CD4-positive, alpha-beta T cell (primary cell): Measurements from ENCODE around the gene TBC1D24. TPM values are rescaled to one million over a fixed set of nuclear protein-coding genes. Genes with fewer than 3 reads are reported as not detected.

Source experiments
- ATAC-seq: fragments of 200-7000 bp; cut with Tn5 transposase; one replicate; pipeline ENCODE4 v1.10.0; 2022; ENCODE audit warnings: mild to moderate bottlenecking; ENCODE audit not compliant: poor library complexity
- CTCF ChIA-PET: fragments of 350-600 bp; sonication (Branson Sonifier 250); formaldehyde crosslinking; loops from one replicate; lab custom pipeline; 2021; ENCODE audit warnings: antibody characterized with exemption, inconsistent platforms; lab: Charles Lee
- POLR2A ChIA-PET: fragments of 350-600 bp; sonication (Branson Sonifier 250); formaldehyde crosslinking; loops from one replicate; lab custom pipeline; 2021; ENCODE audit warnings: antibody characterized with exemption, inconsistent platforms; lab: Charles Lee
- DNase-seq, 14 experiments: peaks; one replicate each; pipeline ENCODE4 v3.0.0-alpha.2; 2013 to 2020; ENCODE audit warnings: mixed read lengths in 2 of 14
- H3K27ac ChIP-seq, 2 donors: one replicate each; pipeline versions ENCODE4 v1.5.1 to v1.7.0; 2013; ENCODE audit warnings: low read length in 2 of 2, low read depth in 1 of 2, mild to moderate bottlenecking in 1 of 2
- H3K27me3 ChIP-seq, 2 experiments: 1 replicate in 1 of 2; 2 replicates in 1 of 2; pipeline versions ENCODE4 v1.6.1 to v1.7.0; 2013; ENCODE audit warnings: low read length in 2 of 2, control low read depth in 1 of 2, mild to moderate bottlenecking in 1 of 2, moderate library complexity in 1 of 2; ENCODE audit not compliant: insufficient read depth in 2 of 2, control insufficient read depth in 1 of 2
- H3K36me3 ChIP-seq: one replicate; pipeline ENCODE4 v1.6.1; 2013; ENCODE audit warnings: low read length, control low read depth; ENCODE audit not compliant: insufficient read depth
- H3K4me1 ChIP-seq: one replicate; pipeline ENCODE4 v1.6.1; 2013; ENCODE audit warnings: low read length, control low read depth; ENCODE audit not compliant: insufficient read depth
- H3K4me3 ChIP-seq: one replicate; pipeline ENCODE4 v1.5.1; 2013; ENCODE audit warnings: mild to moderate bottlenecking, low read length, moderate library complexity
- H3K9me3 ChIP-seq, 2 experiments: 1 replicate in 1 of 2; 2 replicates in 1 of 2; pipeline versions ENCODE4 v1.6.1 to v1.7.0; 2013; ENCODE audit warnings: low read length in 2 of 2, mild to moderate bottlenecking in 2 of 2, control low read depth in 1 of 2, moderate library complexity in 1 of 2; ENCODE audit not compliant: control insufficient read depth in 1 of 2, insufficient read depth in 1 of 2
- H3K27ac Mint-ChIP-seq: one replicate; pipeline ENCODE4 v1.8.0; 2020; ENCODE audit warnings: mixed read lengths
- H3K27me3 Mint-ChIP-seq: one replicate; pipeline ENCODE4 v1.8.0; 2021; ENCODE audit warnings: mixed read lengths
- H3K36me3 Mint-ChIP-seq: one replicate; pipeline ENCODE4 v1.8.0; 2021; ENCODE audit warnings: low read depth, mixed read lengths
- H3K4me1 Mint-ChIP-seq: one replicate; pipeline ENCODE4 v1.8.0; 2021; ENCODE audit warnings: low read depth, mixed read lengths
- H3K4me3 Mint-ChIP-seq: one replicate; pipeline ENCODE4 v1.8.0; 2020; ENCODE audit warnings: mild to moderate bottlenecking, mixed read lengths
- H3K9me3 Mint-ChIP-seq: one replicate; pipeline ENCODE4 v1.8.0; 2020; ENCODE audit warnings: mixed read lengths
- intact Hi-C, 2 experiments: fragments of 100-400 bp; cut with DNase I in 1 of 2; cut with micrococcal nuclease in 1 of 2; formaldehyde crosslinking; loops; one replicate each; pipeline versions ENCODE4 v1.15.1 to v1.9.0; 2023 to 2025; cut with DNase I, micrococcal nuclease
- total RNA-seq, 174 experiments: library from RNA in 2 of 174; stranded (reverse) in 2 of 174; gene quantifications; one replicate each; pipeline ENCODE4 v1.2.3 and lab custom pipeline; 2021 to 2026
- TF ChIP-seq, protein P1 (sequence below): fragments of 200-600 bp; IDR thresholded peaks from one replicate; pipeline ENCODE4 v1.8.0; 2022; ENCODE audit warnings: antibody characterized with exemption, mild to moderate bottlenecking

TBC1D24 gene
- total RNA-seq, 2 experiments from 2014 or later: 1.2 to 2.1 TPM

DNA sequence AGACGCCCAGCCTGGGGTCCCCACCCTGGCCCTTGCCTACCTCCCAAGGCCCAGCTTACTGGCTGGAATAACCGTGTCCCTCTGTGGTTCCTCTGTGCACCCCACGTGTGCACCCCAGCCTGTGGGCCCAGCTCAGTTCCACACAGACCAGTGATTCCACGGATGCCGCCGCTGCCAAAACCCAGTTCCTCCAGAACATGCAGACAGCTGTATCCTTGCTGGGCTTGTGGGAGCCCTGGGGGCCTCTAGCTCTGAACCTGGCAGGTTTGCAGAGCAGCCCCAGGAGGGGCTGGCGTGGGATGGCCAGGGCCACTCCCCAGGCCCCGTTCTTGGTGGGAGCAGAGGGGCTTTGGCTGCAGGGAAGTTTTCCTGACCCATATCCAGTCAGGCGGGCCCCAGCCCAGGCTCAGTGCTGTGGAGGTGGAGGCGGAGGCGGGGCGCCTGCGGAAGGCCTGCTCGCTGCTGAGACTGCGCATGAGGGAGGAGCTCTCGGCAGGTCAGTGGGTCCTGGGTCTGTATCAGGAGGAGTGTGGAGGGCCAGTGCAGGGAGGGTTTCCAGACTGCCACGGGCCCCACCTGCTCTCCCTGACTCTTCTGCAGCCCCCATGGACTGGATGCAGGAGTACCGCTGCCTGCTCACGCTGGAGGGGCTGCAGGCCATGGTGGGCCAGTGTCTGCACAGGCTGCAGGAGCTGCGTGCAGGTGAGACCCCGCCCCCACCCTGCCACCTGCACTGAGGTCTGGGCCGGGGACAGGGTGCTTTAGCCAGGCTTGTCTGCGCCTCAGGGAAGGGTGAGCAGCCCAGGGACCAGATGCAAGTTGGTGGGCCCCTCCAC lies 12.7 kb upstream of the TBC1D24 start:
- Mint-ChIP-seq H3K9me3 (no peaks in the 10 kb centered on the region), H3K36me3 (no peaks in the 10 kb centered on the region), H3K4me1 (peaks cover 5% of the 10 kb centered on the region), H3K27ac (no peak overlapping the region), H3K4me3 (no peak overlapping the region), H3K27me3 (peaks cover 10% of the 10 kb centered on the region)
- no peaks in the 10 kb centered on the region for H3K36me3 ChIP-seq
- TF ChIP-seq, protein P1, sequence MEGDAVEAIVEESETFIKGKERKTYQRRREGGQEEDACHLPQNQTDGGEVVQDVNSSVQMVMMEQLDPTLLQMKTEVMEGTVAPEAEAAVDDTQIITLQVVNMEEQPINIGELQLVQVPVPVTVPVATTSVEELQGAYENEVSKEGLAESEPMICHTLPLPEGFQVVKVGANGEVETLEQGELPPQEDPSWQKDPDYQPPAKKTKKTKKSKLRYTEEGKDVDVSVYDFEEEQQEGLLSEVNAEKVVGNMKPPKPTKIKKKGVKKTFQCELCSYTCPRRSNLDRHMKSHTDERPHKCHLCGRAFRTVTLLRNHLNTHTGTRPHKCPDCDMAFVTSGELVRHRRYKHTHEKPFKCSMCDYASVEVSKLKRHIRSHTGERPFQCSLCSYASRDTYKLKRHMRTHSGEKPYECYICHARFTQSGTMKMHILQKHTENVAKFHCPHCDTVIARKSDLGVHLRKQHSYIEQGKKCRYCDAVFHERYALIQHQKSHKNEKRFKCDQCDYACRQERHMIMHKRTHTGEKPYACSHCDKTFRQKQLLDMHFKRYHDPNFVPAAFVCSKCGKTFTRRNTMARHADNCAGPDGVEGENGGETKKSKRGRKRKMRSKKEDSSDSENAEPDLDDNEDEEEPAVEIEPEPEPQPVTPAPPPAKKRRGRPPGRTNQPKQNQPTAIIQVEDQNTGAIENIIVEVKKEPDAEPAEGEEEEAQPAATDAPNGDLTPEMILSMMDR: no peak
- DNase-seq (no peak), ATAC-seq (no peak)
- no peaks in the 10 kb centered on the region for H3K9me3 ChIP-seq
- POLR2A ChIA-PET: interaction anchor here (2.9 kb wide), 1 partner anchor 12 kb away, joined by 9 read pairs; the partner anchor contains the start of gene TBC1D24
- intact Hi-C loops: no loop called here
- peaks cover 23% of the 10 kb centered on the region for H3K4me1 ChIP-seq
- no peak overlapping the region for H3K27ac ChIP-seq
- H3K27me3 ChIP-seq: peaks cover 0 to 4% of the 10 kb centered on the region in 2 experiments
- no peak overlapping the region for H3K4me3 ChIP-seq
- CTCF ChIA-PET: no interaction called here

DNA sequence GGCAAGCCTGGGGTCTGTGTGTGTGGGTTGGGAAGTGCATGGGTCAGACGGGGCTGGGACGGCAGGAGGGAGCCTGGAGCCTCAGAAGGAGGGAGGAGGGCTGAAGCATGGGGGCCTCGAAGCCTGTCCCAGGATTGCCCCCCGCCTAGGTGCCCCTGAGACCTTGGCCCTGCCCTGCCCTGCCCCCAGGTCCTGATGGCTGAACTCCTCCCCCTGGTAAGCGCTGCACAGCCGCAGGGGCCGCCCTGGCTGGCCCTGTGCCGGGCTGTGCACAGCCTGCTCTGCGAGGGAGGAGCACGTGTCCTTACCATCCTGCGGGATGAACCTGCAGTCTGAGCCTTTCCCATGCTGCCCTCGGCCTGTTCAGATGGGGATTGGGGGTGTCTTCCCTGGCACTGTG lies 10.6 kb upstream of the TBC1D24 start:
- no peaks in the 10 kb centered on the region for H3K36me3 ChIP-seq
- Mint-ChIP-seq H3K27ac (no peak overlapping the region), H3K4me1 (peaks cover 4% of the 10 kb centered on the region), H3K27me3 (peaks cover 18% of the 10 kb centered on the region), H3K9me3 (no peaks in the 10 kb centered on the region), H3K36me3 (no peaks in the 10 kb centered on the region), H3K4me3 (no peak overlapping the region)
- H3K4me3 ChIP-seq: no peak overlapping the region
- peaks cover 13 to 19% of the 10 kb centered on the region in 2 experiments for H3K27me3 ChIP-seq
- intact Hi-C loops: no loop called here
- CTCF ChIA-PET: no interaction called here
- TF ChIP-seq, protein P1: no peak
- POLR2A ChIA-PET: no interaction called here
- ATAC-seq: no peak
- peaks cover 30% of the 10 kb centered on the region for H3K4me1 ChIP-seq
- DNase-seq: no peak
- H3K9me3 ChIP-seq: no peaks in the 10 kb centered on the region
- no peak overlapping the region for H3K27ac ChIP-seq

DNA sequence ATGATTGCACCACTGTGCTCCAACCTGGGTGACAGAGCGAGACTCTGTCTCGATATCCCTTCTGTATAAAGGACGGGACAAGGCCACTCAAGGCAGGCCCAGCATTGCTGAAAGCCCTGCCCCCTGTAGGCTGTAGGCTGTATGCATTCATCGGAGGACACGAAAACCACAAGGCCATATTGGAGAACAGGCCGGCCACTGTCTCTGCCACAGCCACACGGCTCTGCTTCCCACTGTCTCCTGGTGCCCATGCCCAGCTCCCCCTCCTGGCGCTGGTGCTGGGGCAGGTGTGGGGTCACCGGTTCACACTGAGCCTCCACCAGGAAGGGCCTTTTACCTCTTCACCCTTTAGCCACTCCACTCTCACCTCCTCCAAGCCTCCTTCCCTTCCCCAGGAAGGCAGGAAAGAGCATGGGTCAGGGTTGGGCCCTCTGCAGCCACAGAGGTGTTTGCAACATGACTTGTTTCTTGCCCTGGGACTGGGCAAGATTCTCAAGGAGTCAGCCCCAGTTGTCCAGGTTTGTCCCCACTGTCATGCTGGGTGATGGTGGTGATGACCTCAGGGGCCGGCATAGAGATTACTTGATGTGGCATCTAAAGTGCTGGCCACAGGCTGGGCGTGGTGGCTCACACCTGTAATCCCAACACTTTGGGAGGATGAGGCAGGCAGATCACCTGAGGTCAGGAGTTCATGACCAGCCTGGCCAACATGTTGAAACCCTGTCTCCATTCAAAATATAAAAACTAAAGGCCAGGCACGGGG lies 9.1 kb upstream of the TBC1D24 start:
- ChIA-PET CTCF (interaction anchor here (0.6 kb wide), 1 partner anchor 1814 kb away, joined by 4 read pairs; no protein-coding TSS in a partner anchor), POLR2A (no interaction called here)
- Mint-ChIP-seq H3K4me3 (no peak overlapping the region), H3K27ac (no peak overlapping the region), H3K9me3 (no peaks in the 10 kb centered on the region), H3K27me3 (peaks cover 32% of the 10 kb centered on the region), H3K4me1 (no peaks in the 10 kb centered on the region), H3K36me3 (no peaks in the 10 kb centered on the region)
- DNase-seq: no peak
- Histone ChIP-seq H3K27ac (no peak overlapping the region), H3K9me3 (no peaks in the 10 kb centered on the region), H3K4me3 (no peak overlapping the region), H3K27me3 (peaks cover 26 to 34% of the 10 kb centered on the region in 2 experiments), H3K4me1 (peaks cover 18% of the 10 kb centered on the region), H3K36me3 (no peaks in the 10 kb centered on the region)
- intact Hi-C loops: no loop called here
- TF ChIP-seq, protein P1: no peak
- no peak for ATAC-seq
